ENCODE measurements around the gene RNASEL.

RNASEL gene

DNA sequence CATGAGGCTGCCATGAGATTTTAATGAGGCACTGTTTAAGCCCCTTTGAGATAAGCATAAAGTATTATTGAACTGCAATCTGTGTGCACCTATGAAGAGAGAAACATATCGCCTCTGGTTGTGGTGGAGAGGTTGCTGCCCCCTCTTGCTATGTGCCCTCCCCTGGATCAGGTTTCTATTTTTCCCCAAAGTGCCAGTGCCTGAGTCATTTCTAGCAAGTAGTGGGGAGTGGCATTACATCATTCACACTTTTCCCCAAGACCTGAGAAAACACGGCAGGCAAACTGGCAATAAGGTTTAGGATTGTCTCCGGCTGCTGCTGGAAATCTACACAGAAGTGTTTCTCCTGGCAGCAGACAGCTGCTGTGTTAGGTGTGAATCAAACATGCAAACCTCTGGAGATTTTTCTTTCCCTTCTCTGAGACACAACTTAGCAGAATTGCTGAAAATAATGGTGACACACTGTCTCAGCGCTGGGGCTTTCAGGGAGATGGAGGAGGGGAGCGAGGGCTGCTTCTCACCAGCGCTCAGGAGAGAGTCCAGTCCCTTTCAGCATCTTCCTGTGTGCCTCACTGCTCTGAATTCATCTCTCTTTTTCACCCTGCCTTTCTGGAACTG lies 28.8 kb upstream of the RNASEL start:
- no peak for DNase-seq

DNA sequence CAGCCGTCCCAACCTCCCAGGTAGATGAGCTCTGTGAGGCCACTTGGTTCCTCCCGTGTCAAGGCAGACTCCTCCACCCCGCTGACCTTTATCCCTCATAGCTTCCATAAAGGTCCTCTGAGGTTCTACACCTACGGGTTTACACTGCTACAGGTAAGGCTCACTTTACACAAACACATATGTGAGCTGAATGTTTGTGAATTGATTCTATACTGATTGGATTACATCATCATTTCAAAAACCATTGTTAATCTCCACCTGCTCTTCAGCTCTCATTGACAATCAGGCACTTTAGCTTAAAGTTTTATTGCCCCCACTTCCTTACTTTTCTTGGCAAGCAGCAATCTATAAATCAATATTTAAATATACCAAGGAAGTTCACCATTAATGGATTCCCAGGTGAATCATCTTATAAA lies 28.0 kb upstream of the RNASEL start:
- no peak for DNase-seq

DNA sequence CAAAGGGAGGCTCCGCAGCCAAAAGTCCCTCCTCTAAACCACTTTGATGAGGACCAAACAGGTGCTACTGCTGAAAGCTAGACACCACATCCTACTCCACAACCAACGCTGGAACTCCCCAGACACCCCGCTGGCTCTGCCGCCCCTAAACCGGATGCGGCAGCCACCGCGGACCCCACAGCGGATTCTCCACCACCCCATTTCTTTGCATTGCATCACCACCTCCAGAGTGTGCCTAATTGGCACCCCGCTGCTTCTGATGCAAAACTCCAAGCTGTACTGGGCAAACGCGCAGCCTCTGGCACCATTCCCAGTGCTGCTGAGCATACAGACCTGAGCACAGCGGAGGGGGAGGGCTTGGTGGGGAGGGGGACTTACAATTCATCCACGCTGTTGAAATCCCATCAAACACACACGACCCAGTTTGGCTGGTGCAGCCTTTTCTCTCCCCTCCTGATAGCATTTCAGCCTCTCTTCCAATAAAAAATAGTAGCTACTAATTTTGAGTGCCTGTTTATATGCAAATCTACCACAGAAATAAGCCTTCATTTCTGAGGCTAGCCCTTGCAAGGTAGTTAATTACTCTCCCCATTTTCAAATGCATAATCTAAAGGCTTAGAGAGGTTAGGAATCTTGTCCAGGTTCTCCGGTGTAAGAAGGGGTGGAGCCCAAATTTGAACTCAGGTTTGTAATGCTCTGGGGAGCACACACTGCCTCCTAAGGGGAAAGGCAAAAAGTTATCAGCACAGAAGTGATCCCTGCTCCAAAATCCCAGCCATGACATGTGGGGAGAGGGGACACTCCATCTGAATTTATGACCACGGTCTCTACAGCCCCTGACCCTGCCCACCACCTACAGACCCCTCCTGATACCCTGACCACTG lies 27.3 kb upstream of the RNASEL start:
- DNase-seq, result peak; percentile 80

DNA sequence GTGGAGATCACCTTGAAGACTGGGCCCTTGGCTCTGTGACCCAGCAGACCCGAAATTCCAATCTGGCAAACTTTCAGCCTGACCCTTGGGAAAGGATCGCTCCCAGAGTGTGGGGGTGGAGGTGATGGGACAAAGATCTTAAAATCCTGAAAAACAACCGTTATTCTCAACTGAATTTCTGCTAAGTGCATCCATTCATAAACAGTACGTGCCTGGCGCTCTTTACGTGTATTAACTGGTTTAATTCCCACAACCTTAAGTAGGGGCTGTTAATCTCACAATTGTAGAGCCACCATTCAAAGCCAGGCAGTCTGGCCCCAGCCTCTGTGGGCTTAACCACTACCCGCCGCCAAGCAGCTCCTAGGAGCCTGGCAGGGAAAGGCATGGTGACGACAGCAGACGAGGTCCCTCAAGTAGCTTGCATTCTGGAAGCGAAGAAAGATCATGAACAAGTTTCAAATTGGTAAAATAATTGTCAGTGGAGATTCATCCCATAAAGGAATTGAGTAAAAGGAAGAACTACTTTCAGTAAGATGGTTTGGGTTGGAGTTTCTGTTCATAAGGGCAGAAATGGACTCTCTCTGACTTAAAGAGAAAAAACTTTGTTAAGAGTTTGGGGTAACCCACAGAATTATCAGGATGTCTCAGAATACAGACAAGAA lies 26.5 kb upstream of the RNASEL start:
- no peak for DNase-seq

DNA sequence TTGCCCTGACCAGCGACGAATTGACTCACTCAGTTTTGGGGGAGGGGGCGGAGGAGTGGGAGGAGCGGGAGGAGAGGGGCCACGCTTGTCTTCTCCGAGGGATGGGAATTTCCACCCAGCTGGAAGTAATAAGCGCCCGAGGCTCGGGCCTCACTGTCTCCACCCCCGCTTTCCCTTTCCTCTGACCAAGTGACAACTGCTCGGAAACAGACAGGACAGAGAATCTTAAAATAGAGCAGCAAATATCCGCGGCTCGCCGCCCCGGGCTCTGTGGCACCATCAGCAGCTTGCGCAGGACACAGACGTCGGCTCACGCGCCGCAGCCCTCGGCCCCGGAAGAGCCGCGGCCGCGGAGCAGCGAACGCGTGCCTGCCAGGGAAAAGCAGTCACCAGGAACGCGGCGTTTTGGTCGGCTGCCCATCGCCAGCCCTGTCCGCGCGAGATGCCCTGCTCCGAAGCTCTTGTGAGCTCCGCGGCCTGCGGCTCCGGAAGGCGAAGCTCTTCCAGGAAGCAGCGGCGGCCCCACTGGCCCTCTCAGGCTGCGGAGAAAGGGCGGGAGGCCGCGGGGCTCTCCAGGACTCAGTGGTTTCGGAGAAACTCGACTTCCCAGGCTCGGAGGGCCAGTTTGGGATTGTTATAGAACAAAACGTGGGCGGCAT lies 25.9 kb upstream of the RNASEL start:
- peak; percentile 46 for DNase-seq

DNA sequence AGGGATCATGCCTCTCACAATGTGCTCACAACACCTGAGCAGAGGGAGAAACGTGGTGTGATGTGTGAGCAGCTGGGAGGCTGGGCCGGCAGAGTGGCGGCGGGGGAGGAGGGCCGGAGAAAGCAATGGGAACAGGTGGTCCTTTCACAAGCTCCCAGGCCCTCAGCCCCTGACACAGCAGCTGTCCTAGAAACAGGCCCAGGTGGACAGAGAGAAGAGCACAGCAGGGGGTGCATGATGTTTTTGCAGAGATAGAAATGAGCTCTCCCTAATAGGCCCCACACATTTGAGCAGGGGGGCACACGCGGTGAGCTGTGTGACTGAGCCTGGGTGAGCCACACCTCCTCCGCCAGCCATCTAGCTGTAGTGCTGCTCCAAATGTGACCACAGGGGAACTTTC lies 22.7 kb upstream of the RNASEL start:
- DNase-seq, result no peak

DNA sequence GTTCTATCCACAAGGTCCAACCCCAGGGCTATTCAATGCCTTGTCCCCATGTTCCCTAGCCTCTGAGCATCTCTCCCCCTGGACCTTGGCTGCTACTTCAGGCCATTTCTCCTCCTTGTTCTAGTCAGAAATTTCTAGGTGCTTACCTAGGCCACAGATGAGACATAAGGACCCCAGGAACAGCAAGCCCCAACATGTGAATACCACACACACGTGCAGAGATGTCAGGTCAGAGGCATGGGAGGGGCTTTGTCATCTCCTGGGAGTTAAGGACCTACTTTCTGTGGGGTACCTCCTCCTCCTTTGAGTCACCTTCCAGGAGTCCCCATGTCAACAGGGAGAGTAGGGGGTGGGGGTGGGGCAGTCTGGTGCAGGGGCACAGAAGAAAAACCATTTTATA lies 22.3 kb upstream of the RNASEL start:
- DNase-seq, result no peak

DNA sequence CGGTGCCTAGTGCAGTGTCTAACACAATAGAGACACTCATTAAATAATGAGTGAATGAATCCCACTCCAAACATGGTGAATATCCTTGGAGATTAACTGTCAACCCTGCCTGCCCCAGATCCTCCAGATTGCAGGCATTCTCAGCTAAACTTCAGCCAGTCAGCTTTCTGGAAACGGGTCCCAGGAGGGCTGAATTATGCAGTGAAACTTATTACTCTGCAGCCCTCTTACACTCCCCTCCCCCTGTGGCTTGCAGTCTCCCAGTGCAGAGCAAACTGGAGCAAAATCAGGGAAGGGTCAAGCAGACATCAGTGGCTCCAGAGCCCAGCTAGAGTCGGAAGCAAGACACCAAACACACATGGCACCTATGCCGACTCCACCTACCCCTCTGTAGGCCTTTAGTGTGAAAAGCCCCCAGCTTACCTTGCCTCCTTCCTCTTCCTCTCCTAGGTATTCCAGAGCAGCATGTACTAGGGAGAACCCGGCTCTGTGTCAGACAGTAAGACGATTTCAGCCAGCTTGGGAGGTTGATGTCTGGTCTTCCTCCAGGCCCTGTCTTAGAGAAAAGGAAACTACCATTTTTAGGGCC lies 21.6 kb upstream of the RNASEL start:
- no peak for DNase-seq

DNA sequence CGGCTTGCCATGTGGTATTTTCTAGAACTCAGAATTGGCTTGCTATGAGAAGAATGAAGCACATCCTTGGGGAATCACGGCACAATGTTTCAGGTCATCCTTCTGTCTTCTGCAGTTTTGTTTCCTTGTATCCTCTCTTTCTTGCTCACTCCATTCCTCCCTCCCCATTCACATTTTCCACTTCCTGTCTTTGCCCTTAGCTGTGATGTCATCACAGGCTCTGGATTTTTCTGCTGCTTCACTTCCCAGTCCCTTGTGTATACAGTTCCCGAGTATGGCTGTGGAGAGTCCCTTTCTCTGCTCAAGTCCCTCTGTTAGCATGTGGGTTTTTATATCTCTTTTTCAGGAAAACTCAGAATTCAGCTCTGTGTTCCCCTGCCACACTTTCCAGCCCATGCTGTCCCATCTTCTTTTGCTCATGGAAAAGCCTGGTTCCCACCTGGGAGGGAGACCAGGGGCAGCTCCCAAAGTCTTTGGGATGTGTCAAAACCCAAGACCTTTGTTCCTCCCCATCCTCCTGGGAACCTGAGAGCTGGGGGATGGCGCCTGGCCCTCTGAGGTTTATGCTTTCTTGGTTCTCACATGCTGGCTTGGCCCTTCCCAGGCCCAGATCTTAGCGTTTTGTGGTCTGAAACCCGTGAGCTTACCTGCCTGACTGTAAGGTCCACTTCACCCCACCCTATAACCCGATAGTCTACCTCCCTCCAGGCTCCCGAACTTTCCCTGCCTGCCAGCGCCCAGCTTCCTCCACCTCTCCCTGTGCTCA lies 20.0 kb upstream of the RNASEL start:
- no peak for DNase-seq

DNA sequence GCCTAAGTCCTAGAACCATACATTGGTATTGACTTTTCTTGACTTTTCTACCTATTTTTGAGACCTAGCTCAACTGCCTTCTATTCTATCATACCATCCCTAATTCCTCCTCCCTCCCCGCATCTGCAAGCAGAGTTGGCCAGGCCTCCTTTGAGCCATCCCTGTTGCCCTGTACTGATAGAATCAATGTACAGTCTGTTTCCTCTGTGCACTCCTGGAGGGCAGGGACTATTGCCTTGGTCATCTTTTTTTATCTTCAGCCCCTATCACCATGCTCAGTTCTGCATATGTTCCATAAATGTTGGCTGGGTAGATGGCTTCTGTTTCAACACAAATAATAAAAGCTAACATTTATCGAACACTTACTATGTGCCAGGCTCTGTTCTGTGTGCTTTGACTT lies 19.2 kb upstream of the RNASEL start:
- no peak for DNase-seq

DNA sequence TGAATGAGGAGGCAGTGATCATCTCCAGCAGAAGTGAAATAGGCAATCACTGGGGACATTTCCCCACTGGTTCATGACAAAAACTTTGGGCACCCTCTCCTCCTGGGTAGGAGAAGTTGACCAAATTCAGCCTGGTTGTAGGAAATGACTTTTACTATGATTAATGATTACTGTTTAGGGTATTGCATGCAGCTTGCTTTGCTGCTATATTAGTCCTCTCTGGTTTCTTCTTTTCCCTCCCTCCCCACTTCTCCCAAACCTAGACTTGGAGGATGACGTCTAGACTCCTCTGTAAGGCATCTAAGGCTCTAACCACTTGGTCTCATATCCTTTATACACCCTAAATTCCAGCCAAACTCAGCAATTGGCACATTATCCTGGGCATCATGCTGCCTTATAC lies 18.5 kb upstream of the RNASEL start:
- no peak for DNase-seq

DNA sequence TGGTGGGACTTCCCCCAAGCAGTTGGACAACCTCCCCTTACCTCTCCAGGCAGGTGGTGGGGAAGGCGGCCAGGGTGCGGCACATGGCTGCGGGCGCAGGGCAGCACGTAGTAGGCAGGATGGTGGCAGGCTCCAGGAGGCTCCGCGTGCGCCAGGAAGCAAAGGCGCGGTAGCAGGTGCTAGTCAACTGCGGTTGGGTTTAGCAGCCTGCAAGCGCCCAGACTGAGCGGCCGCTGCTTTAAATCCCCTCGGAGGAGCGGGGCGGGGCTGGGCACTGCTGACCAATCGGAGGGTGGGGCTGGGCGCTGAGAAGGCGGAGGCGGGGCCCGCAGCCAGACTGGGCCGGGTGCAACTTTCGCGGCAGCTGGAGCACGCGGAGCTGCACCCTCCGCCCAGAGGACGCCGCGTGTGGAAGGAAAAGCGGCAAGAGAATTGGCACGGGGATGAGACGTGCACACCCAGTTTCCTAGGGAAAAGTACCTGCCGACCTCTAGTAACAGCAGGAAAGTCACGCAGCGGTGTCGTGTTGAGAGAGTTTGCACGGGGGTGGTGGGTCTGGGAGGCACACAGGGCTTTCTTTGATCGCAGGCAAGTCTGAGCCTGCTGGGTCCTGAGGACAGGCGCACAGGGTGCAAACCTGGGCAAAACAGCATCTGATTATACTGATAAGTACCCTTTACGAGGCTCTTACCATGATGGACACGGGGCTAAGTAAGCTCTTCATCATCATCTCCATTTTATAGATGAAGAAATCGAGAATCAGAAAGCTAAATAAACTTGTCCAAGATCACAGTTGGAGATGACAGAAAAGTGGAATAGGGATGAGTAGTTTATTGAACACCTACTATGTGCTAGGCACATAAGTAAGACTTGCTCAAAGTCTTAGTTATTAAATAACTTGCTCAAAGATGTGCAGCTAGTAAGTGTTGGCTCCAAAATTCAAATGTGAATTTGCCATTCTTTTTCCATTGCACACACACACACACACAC lies 15.4 kb upstream of the RNASEL start, which contains the start of gene RGS16:
TSS of gene RGS16 (minus strand) at position 215 of the 990 bp plus-strand sequence. CDS start at position 85, 130 bp downstream.
- peak; percentile 91 for DNase-seq

DNA sequence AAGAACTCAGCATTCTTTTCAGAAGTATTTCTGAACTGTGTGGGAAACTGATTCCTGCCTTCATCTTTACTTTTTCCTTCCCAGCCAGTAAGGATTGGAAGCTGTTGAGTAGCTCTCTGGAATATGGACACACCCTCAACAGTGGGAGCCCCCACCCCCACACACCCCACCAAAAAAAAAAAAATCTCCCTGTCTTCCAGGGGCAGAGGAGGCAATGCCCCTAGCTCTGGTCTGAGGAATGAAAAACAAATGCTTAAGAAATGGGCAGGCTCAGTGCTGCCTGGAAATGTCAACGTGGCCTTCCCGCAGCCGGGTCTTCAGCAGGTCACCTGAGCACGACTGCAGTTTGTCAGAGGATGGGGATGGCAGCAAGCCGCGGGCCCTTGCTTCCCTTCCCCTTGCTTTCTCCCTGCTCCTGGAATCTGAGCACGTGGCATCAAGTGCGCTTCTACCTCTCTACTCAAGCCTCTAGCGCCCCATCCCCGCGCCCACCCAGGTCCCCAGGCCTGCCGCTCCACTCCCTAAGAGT lies 14.7 kb upstream of the RNASEL start:
- no peak for DNase-seq

DNA sequence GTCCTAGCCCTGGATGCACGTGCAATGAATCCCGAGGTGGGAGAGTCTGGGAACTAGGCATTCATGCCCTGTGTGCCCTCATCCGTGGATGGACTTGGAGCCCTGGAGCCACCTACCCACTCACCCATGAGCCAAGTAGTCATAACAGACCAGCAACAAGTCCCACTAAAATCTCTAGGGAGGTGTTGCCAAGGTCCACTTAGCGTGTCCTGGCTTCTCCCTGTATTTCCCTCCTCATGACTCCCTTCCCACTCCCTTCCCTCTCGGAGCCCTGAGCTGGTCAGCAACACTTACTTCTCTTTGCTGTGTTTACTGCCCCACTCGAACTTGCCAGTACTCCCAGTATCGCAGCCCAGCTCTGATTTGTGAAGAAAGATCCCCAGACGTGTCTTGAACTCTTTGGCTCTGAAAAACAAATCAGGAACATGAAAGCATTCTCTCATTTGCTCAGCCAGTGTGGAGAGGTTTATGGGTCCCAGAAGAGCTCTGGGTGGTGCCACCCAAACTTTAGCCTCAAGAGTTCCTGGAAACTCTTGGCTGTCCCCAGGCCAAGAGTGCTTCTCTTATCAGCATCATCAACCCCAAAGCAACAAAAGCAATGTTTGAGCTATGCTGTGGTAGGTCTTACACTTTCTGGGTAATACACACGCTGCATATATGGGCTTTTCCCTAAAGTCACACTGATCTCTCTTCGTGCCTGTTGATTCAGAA lies 14.0 kb upstream of the RNASEL start:
- no peak for DNase-seq

DNA sequence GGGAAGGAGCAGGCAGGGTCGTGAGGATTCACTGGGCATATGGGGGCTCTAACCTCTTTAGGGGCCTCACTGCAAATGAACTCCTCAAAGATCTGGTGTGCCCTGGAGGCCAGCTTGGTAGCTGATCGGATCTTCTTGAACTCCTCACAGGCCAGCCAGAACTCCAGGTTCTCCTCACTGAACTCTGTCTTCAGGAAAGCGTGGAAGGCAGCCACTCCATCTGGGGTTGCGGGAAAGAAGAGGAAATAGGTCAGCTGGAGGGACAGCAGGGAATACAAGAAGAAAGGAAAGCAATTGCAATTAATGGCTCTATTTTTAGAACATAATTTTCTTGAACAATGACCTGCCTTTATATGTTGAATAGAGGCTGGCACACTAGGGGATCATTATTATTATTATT lies 12.9 kb upstream of the RNASEL start:
- no peak for DNase-seq

DNA sequence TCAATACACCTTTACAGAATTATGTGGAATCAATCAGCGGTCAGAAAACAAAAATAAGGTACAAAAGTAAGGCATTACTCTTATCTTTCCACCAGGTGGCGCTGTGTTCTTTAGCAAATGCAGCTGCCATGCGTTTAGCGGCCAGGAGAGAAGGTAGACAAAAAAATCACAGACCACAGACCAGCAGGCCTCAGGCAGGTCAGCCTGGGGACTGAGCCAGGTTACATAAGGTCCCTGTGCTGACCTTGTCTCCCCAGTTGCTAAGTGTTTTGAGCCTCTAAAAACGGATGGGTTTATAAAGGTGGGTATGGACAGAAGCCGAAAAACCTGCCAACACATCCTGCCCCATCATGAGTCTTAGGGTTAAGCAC lies 12.3 kb upstream of the RNASEL start:
- DNase-seq, result peak; percentile 59

DNA sequence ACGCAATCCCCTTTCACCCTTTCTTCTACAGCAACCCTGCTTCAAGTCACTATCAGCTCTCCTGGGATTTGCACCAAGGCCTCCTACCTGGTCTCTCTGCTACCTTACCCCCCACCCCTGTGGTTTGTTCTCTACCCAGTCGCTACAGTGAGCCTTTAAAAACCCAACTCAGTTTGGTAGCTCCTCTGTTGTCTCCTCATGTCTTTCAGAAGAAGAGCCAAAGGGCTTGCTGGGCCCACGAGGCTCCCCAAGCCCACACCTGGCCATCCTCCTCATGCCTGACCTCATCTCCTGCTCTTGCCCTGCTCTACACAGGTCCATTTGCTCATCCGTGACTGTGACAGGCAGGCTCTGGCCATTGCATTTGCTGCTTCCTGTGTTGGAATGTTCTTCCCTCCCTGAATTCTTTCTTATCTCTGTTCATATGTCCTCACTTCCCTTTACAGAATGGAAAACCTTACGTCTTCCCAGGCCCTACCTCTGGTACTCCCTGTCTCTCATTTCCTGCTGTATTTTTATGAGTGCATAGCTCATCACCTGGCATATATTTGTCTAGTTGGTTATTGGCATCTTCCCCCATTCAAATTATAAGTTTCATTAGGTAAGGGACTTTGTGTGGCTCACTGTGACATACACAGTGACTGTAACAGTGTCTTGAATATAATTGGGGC lies 11.8 kb upstream of the RNASEL start:
- no peak for DNase-seq

DNA sequence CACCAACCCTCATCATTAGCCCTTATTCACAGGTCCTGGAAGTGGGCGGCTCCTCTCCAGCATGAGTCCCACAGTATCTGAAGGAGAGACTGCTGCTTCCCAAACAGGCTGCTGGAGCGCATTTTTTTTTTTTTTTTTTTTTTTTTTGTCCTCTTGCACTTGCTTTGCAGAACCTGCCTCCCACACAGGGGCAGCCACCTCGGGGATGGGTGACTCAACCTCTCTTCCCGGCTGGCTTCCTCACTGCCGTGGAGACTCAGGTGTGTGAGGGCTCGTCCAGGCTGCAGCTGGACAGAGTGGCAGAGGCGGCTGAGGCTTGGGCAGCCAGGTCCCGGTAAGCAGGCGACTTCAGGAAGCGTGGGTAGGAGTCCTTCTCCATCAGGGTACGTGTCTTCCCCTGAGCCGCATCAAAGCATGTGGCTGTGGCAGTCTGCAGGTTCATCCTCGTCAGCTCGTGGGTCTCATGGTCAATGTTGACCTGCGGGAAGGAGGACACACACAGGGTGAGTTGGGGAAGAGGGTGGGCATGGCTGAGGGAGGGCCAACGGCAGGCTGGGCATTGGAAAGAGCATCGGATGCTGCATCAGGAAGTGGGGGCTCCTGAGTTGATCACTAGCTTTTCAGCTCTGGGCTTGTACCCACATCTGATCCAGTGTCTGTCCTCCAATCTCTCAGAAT lies 11.1 kb upstream of the RNASEL start:
- no peak for DNase-seq

DNA sequence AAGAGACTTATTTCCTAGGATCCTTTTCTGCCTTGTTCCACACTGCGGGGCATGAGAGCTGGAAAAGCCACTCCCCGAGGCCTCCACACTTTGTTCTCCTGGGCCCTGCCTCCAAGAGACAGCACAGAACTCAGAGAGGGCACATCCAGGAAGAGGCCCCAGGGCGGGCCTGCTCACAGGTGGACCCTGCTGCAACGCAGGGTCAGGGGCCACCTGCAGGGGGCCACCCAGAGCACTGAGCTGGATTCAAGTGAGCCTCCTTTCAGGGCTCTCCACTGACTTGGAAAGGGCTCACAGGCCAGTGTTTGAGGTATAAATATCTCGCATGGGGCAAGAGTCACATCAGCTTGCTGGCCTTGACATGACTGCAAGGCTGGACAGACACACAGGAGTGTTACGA lies 10.3 kb upstream of the RNASEL start:
- DNase-seq, result peak; percentile 37

Measured in activated CD8-positive, alpha-beta memory T cell treated with anti-CD3 and anti-CD28 coated beads, Interleukin-2, amount 50 U/mL, for 4 hours (primary cell).